PFSK-1 (cell line): ENCODE data around the gene BMPR2.

Source experiments
- POLR2AphosphoS5 ChIP-seq: IDR thresholded peaks from 2 replicates; pipeline ENCODE4 v1.6.1; 2012; ENCODE audit warnings: low read depth, mild to moderate bottlenecking, control low read depth, low read length, moderate library complexity
- SIN3A ChIP-seq: IDR thresholded peaks from 2 replicates; pipeline ENCODE4 v1.6.1; 2012; ENCODE audit warnings: mild to moderate bottlenecking, low read length, moderate library complexity, borderline replicate concordance; ENCODE audit not compliant: insufficient read depth
- TAF1 ChIP-seq: IDR thresholded peaks from 2 replicates; pipeline ENCODE4 v1.6.1; 2012; ENCODE audit warnings: low read length, control low read depth, borderline replicate concordance; ENCODE audit not compliant: insufficient read depth
- TF ChIP-seq, protein P1 (sequence below), 2 experiments: IDR thresholded peaks; 2 replicates each; pipeline versions ENCODE4 v1.6.1 to v1.8.0; 2011 to 2012; ENCODE audit warnings: low read depth in 2 of 2, low read length in 2 of 2, control low read depth in 1 of 2, inconsistent platforms in 1 of 2, mild to moderate bottlenecking in 1 of 2, moderate library complexity in 1 of 2; ENCODE audit not compliant: insufficient read depth in 1 of 2

DNA sequence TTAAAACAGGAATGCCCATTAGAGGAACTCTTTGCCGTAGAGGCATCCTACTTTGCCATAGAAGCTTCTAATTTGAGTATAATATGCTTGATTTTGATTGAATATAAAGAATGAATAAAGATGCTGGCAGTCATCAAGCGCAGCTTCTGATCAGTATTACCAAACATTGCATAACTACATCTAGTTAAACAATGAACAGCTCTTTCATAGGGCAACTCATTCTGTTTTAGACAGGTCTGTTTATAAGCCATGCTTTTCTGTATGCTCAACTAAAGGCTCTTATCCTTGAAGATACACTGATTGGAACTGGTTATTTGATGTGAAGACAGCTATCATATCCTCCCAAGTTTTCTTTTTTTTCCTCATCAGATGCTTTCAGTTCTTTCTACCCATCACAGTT, 136.0 kb downstream of the BMPR2 start:
- TF ChIP-seq, protein P1, sequence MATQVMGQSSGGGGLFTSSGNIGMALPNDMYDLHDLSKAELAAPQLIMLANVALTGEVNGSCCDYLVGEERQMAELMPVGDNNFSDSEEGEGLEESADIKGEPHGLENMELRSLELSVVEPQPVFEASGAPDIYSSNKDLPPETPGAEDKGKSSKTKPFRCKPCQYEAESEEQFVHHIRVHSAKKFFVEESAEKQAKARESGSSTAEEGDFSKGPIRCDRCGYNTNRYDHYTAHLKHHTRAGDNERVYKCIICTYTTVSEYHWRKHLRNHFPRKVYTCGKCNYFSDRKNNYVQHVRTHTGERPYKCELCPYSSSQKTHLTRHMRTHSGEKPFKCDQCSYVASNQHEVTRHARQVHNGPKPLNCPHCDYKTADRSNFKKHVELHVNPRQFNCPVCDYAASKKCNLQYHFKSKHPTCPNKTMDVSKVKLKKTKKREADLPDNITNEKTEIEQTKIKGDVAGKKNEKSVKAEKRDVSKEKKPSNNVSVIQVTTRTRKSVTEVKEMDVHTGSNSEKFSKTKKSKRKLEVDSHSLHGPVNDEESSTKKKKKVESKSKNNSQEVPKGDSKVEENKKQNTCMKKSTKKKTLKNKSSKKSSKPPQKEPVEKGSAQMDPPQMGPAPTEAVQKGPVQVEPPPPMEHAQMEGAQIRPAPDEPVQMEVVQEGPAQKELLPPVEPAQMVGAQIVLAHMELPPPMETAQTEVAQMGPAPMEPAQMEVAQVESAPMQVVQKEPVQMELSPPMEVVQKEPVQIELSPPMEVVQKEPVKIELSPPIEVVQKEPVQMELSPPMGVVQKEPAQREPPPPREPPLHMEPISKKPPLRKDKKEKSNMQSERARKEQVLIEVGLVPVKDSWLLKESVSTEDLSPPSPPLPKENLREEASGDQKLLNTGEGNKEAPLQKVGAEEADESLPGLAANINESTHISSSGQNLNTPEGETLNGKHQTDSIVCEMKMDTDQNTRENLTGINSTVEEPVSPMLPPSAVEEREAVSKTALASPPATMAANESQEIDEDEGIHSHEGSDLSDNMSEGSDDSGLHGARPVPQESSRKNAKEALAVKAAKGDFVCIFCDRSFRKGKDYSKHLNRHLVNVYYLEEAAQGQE (IDR thresholded peaks at IDR 0.05; ENCODE audit: insufficient read depth in 1 of 2, low read depth in 2 of 2, low read length in 2 of 2) = no peak
- TF ChIP-seq POLR2AphosphoS5 (no peak), TAF1 (no peak), SIN3A (no peak)
